AG04449 (cell line): ENCODE results near the gene ZNF708.
"Not testable (repeated sequence)": the region's sequence is repeated elsewhere in the genome, so short reads cannot be mapped to it uniquely, and the experiment has no call there.

ENCODE experiments used
- CTCF ChIA-PET: fragments of 350-600 bp; formaldehyde crosslinking; extraction: SDS; loops from one replicate; lab custom pipeline; 2021; ENCODE audit warnings: antibody characterized with exemption; lab: Yijun Ruan, JAX
- POLR2A ChIA-PET: fragments of 400-600, 350-600 bp; formaldehyde crosslinking; extraction: SDS; loops from one replicate; lab custom pipeline; 2020; ENCODE audit warnings: antibody characterized with exemption, inconsistent platforms; lab: Yijun Ruan, JAX
- DNase-seq: peaks from one replicate; pipeline ENCODE4 v3.0.0-alpha.2; 2010; ENCODE audit warnings: low read depth, low spot score
- H3K4me3 ChIP-seq: 2 replicates; pipeline ENCODE4 v1.5.1; 2011; ENCODE audit warnings: low read depth, mild to moderate bottlenecking, control low read depth, low read length
- TF ChIP-seq, protein P1 (sequence below): IDR thresholded peaks from one replicate; pipeline ENCODE4 v1.5.1; 2011; ENCODE audit warnings: mild to moderate bottlenecking, moderate library complexity, low read length, control low read depth, inconsistent platforms; ENCODE audit not compliant: insufficient read depth; ENCODE audit errors: missing control alignments

ZNF708 gene

DNA sequence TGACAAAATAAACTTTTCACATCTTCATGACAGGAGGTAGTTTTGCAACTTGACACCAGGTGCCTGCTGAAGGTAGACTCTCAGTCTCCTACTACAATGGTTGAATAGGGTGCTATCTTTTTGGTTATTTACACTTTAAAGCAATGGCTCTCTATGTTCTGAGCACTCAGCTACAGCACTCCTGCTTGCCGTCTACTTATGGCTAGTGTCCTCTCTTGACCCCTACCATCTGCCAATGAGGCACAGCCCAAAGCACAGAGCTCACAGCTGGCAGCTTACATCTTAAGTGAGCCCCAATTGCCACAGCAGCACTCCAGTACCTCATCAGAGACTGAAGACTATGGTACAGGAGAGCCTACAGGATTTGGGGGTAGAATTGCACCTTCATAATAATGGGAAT, 11.4 kb downstream of the ZNF708 start:
- ChIA-PET POLR2A (interaction anchor here (0.6 kb wide), 1 partner anchor 517 kb away, joined by 3 read pairs; no protein-coding TSS in a partner anchor), CTCF (no interaction called here)
- H3K4me3 ChIP-seq: no peak overlapping the region
- TF ChIP-seq, protein P1, sequence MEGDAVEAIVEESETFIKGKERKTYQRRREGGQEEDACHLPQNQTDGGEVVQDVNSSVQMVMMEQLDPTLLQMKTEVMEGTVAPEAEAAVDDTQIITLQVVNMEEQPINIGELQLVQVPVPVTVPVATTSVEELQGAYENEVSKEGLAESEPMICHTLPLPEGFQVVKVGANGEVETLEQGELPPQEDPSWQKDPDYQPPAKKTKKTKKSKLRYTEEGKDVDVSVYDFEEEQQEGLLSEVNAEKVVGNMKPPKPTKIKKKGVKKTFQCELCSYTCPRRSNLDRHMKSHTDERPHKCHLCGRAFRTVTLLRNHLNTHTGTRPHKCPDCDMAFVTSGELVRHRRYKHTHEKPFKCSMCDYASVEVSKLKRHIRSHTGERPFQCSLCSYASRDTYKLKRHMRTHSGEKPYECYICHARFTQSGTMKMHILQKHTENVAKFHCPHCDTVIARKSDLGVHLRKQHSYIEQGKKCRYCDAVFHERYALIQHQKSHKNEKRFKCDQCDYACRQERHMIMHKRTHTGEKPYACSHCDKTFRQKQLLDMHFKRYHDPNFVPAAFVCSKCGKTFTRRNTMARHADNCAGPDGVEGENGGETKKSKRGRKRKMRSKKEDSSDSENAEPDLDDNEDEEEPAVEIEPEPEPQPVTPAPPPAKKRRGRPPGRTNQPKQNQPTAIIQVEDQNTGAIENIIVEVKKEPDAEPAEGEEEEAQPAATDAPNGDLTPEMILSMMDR: no peak
- no peak for DNase-seq

DNA sequence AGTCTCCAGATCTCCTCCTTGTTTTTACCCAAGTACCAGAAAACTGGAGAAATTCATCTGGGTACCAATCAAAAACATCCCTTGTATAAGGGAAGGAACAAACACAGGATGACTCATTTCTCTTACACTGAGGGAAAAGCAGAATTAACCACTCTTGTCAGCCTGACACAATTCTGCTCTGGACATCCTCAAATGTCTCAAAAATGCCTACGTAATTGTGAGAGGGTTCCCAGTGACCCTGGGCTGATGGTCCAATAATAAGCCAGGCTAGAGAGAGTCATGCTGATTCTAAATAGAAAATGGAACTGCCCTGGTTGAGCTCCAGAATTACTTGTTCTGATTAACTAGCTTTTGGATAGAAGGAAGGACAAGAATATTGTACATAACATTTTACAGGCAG, 14.5 kb downstream of the ZNF708 start:
- TF ChIP-seq, protein P1: no peak
- H3K4me3 ChIP-seq: no peak overlapping the region
- ChIA-PET POLR2A (no interaction called here), CTCF (no interaction called here)
- no peak for DNase-seq

DNA sequence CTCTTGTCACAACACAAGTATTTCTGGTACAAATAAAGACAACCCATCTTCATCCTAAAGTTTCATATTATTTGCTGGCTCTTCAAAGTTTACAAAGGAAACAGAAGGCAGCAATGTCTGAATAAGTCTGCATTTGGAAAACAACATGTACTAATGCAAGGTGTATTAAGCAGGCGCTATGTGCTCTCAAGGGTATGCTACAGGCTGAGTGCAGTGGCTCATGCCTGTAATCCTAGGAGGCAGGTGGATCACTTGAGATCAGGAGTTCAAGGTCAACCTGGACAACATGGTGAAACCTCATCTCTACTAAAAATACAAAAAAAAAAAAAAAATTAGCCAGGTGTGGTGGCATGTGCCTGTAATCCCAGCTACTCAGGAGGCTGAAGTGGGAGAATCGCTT, 16.4 kb downstream of the ZNF708 start:
- POLR2A ChIA-PET, CTCF ChIA-PET, H3K4me3 ChIP-seq, DNase-seq: not testable (repeated sequence)

DNA sequence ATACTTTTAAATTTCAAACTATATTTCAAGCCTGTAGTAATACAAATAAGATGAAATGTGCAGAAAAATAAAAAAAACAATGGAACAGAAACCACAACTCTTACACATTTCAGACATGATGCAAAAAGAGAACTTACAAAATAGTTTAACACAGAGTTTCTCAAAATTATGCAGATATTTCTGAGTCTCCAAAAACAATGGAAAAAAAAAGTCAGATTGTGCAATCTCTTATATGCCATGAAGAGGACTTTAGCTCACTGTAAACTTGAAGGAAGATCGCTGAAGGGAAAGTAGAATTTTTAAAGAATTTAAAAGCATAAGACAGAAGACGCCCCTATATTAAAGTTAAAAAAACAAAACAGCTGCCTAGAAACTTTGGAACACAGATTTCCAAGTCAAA, 20.4 kb downstream of the ZNF708 start:
- ChIA-PET CTCF (no interaction called here), POLR2A (no interaction called here)
- DNase-seq: no peak
- TF ChIP-seq, protein P1: no peak
- H3K4me3 ChIP-seq: no peak overlapping the region

DNA sequence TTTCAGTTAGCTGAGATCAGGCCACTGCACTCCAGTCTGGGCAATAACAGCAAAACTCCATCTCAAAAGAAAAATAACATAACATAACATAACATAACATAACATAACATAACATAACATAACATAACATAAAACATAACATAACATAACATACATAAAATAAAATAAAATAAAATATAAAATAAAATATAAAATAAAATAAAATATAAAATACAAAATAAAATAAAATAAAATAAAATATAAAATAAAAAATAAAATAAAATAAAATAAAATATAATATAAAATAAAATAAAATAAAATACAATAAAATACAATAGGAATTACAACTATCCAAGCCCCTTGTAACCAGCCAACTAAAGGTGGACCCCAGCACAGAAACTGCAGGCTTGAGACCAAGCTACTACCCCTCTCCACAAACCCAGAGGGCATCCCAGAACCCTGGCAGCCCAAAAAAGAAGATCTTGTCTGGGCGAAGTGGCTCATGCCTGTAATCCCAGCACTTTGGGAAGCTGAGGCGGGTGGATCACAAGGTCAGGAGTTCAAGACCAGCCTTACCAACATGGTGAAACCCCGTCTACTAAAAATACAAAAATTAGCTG, 22.2 kb downstream of the ZNF708 start:
- POLR2A ChIA-PET, DNase-seq, H3K4me3 ChIP-seq: not testable (repeated sequence)
- CTCF ChIA-PET: interaction anchor here (0.7 kb wide), 1 partner anchor 295 kb away, joined by 3 read pairs; no protein-coding TSS in a partner anchor

DNA sequence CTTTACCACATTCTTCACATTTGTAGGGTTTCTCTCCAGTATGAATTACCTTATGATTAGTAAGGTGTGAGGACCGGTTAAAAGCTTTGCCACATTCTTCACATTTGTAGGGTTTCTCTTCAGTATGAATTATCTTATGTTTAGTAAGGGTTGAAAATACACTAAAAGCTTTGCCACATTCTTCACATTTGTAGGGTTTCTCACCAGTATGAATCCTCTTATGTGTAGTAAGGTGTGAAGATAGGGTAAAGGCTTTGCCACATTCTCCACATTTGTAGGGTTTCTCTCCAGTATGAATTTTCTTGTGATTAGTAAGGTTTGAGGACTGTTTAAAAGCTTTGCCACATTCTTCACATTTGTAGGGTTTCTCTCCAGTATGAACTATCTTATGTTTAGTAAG, 35.4 kb downstream of the ZNF708 start:
- POLR2A ChIA-PET, DNase-seq, CTCF ChIA-PET, H3K4me3 ChIP-seq: not testable (repeated sequence)

DNA sequence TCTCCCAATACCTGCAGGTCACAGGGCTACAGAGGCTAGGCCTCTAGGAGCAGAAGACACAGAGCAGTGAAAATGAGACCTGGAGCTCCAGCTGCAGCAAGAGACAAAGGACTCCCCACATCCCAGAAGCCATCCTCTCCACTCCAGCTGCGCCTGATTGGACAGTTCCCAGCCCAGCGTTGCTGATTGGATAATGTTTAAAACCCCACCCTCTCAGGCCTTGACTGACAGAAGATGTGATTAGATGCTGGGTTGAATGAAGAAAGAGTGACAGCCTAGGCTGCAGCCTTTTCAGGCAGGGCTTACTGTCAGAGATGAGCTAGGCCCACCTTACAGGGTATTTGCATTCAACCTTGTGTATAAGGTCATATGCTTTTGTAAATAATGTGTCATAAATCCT, 59.4 kb downstream of the ZNF708 start:
- CTCF ChIA-PET: no interaction called here

DNA sequence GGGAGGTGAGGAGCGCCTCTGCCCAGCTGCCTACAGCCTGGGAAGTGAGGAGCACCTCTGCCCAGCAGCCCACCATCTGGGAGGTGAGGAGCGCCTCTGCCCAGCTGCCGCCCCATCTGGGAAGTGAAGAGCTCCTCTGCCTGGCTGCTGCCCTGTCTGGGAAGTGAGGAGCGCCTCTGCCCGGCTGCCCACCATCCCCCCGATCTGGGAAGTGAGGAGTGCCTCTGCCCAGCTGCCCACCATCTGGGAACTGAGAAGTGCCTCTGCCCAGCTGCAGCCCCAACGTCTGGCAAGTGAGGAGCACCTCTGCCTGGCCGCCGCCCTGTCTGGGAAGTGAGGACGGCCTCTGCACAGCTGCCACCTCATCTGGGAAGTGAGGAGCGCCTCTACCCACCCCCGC, 64.3 kb downstream of the ZNF708 start:
- ChIA-PET POLR2A (no interaction called here), CTCF (no interaction called here)
- TF ChIP-seq, protein P1: no peak
- DNase-seq: no peak
- no peak overlapping the region for H3K4me3 ChIP-seq

More for the DNA sequence above, 59.4 kb downstream of the ZNF708 start:
- DNase-seq: no peak
- POLR2A ChIA-PET: no interaction called here
- TF ChIP-seq, protein P1: no peak
- no peak overlapping the region for H3K4me3 ChIP-seq
